Measurements from ENCODE around the gene KPNB1.

Gene KPNB1

GRCh38 chr17:47698749-47699535 lies 49.2 kb downstream of the KPNB1 start:
- DNase-seq: peak; percentile 23 to 64 (median 52)

GRCh38 chr17:47699536-47699840 lies 49.8 kb downstream of the KPNB1 start:
- DNase-seq: no peak

GRCh38 chr17:47700471-47701449 lies 51.0 kb downstream of the KPNB1 start:
- DNase-seq: no peak

GRCh38 chr17:47701608-47702007 lies 51.9 kb downstream of the KPNB1 start:
- DNase-seq: no peak

- DNase-seq: no peak
Observed at GRCh38 chr17:47702391-47702995, 52.8 kb downstream of the KPNB1 start.

GRCh38 chr17:47703191-47703591 lies 53.5 kb downstream of the KPNB1 start:
- DNase-seq: no peak

GRCh38 chr17:47703671-47704070 lies 54.0 kb downstream of the KPNB1 start:
- no peak for DNase-seq

GRCh38 chr17:47704116-47704515 lies 54.4 kb downstream of the KPNB1 start:
- DNase-seq: no peak

- no peak for DNase-seq
Observed at GRCh38 chr17:47704736-47705135, 55.0 kb downstream of the KPNB1 start.

GRCh38 chr17:47705536-47706530 lies 56.1 kb downstream of the KPNB1 start:
- no peak for DNase-seq

- DNase-seq: no peak
Observed at GRCh38 chr17:47707056-47707804, 57.5 kb downstream of the KPNB1 start.

- no peak for DNase-seq
Observed at GRCh38 chr17:47707884-47708283, 58.2 kb downstream of the KPNB1 start.

- DNase-seq: no peak
Observed at GRCh38 chr17:47708312-47708863, 58.7 kb downstream of the KPNB1 start.

- no peak for DNase-seq
Observed at GRCh38 chr17:47708864-47709541, 59.3 kb downstream of the KPNB1 start.

- DNase-seq: no peak
Observed at GRCh38 chr17:47709594-47709993, 59.9 kb downstream of the KPNB1 start.

- DNase-seq: no peak
Observed at GRCh38 chr17:47711366-47712099, 61.8 kb downstream of the KPNB1 start.

- no peak for DNase-seq
Observed at GRCh38 chr17:47712330-47713023, 62.8 kb downstream of the KPNB1 start.

- DNase-seq: no peak
Observed at GRCh38 chr17:47713980-47714700, 64.4 kb downstream of the KPNB1 start.

All from NCI-H1417 (cell line).